ENCODE data around the gene TMCO6. TPM values are rescaled to one million over a fixed set of nuclear protein-coding genes. Genes with fewer than 3 reads are reported as not detected.

The TMCO6 gene
- polyA plus RNA-seq, 3 donors, result 9.8 to 45.5 (median 12.6) TPM

- Histone ChIP-seq H3K4me3 (replicated peaks in 1 of 3; ENCODE audit: low read depth in 2 of 3, low read length in 3 of 3) (peak within 1 kb of the TSS; percentile 60 to 96 (median 85)), H3K4me1 (ENCODE audit: control insufficient read depth in 1 of 2, insufficient read depth in 2 of 2, low read length in 2 of 2) (peaks cover 16 to 26% of the 10 kb centered on the region in 2 donors), H3K36me3 (replicated peaks in 1 of 2; ENCODE audit: control insufficient read depth in 1 of 2, insufficient read depth in 2 of 2, low read length in 2 of 2) (peaks cover 37 to 57% of the 10 kb centered on the region in 2 donors), H3K27me3 (ENCODE audit: control insufficient read depth in 2 of 2, insufficient read depth in 2 of 2, low read length in 2 of 2) (no peaks in the 10 kb centered on the region), H3K79me2 (ENCODE audit: insufficient read depth, low read length) (peaks cover 52% of the 10 kb centered on the region), H3K4me2 (replicated peaks; ENCODE audit: extremely low read depth, low read length, poor library complexity, severe bottlenecking) (peak within 1 kb of the TSS; percentile 98), H4K20me1 (ENCODE audit: insufficient read depth, low read length) (peaks cover 7% of the 10 kb centered on the region), H3K9me3 (replicated peaks in 1 of 2; ENCODE audit: control insufficient read depth in 1 of 2, insufficient read depth in 1 of 2, low read length in 2 of 2) (no peaks in the 10 kb centered on the region), H3K27ac (ENCODE audit: low read depth in 1 of 2, low read length in 2 of 2) (peak within 1 kb of the TSS; percentile 69 to 91), H3K9ac (ENCODE audit: insufficient read depth, low read length, poor library complexity, severe bottlenecking) (peak within 1 kb of the TSS; percentile 86), H2AFZ (ENCODE audit: insufficient read depth, low read depth, low read length, poor library complexity, severe bottlenecking) (peak within 1 kb of the TSS; percentile 90)
- peak within 1 kb of the TSS; percentile 90 to 99 (median 95) for H3K27ac Mint-ChIP-seq
- H3K9me3 Mint-ChIP-seq, result no peaks in the 10 kb centered on the region
- intact Hi-C loops (cut with micrococcal nuclease), result no loop called here
- DNase-seq, result peak; percentile 85 to 93 (median 89)
- TF ChIP-seq CTCF (IDR thresholded peaks at IDR 0.05), result no peak
- H3K4me1 Mint-ChIP-seq, result peaks cover 23% of the 10 kb centered on the region
- under 1% methylated on average over 60 of the region's 61 CpGs for WGBS (ENCODE audit: insufficient coverage)
- peak within 1 kb of the TSS; percentile 98 to 100 for H3K4me3 Mint-ChIP-seq
- peaks cover 39 to 43% of the 10 kb centered on the region in 2 donors for H3K36me3 Mint-ChIP-seq
- H3K27me3 Mint-ChIP-seq (ENCODE audit: low read depth in 3 of 3), result peaks cover 0 to 2% (median 0%) of the 10 kb centered on the region in 3 donors
These were observed 52.0 kb downstream of the TMCO6 start, which contains the start of the genes HARS1 and HARS2 for GRCh38 chr5:140690941-140691924. TSS of gene HARS1 (minus strand) at chr5:140691370. CDS start at chr5:140691304, 66 bp downstream. TSS of gene HARS2 (plus strand) at chr5:140691455. CDS start at chr5:140691649, 194 bp downstream.

- H3K9me3 ChIP-seq (replicated peaks in 1 of 2; ENCODE audit: control insufficient read depth in 1 of 2, insufficient read depth in 1 of 2, low read length in 2 of 2), result no peaks in the 10 kb centered on the region
- WGBS (ENCODE audit: insufficient coverage), result 100% methylated on average over 2 of the region's 5 CpGs
- Mint-ChIP-seq H3K27me3 (ENCODE audit: low read depth in 3 of 3) (peaks cover 0 to 2% (median 0%) of the 10 kb centered on the region in 3 donors), H3K27ac (peak overlapping the region in 1 of 7 donors; percentile 28), H3K36me3 (peaks cover 55 to 56% of the 10 kb centered on the region in 2 donors), H3K4me3 (no peak overlapping the region), H3K4me1 (peaks cover 21% of the 10 kb centered on the region), H3K9me3 (no peaks in the 10 kb centered on the region)
- H3K4me2 ChIP-seq (replicated peaks; ENCODE audit: extremely low read depth, low read length, poor library complexity, severe bottlenecking), result no peak overlapping the region
- DNase-seq, result no peak
- H3K4me1 ChIP-seq (ENCODE audit: control insufficient read depth in 1 of 2, insufficient read depth in 2 of 2, low read length in 2 of 2), result peaks cover 16 to 26% of the 10 kb centered on the region in 2 donors
- H3K27me3 ChIP-seq (ENCODE audit: control insufficient read depth in 2 of 2, insufficient read depth in 2 of 2, low read length in 2 of 2), result no peaks in the 10 kb centered on the region
- peaks cover 57 to 63% of the 10 kb centered on the region in 2 donors for H3K36me3 ChIP-seq (replicated peaks in 1 of 2; ENCODE audit: control insufficient read depth in 1 of 2, insufficient read depth in 2 of 2, low read length in 2 of 2)
- H3K27ac ChIP-seq (ENCODE audit: low read depth in 1 of 2, low read length in 2 of 2), result no peak overlapping the region
- peaks cover 7% of the 10 kb centered on the region for H4K20me1 ChIP-seq (ENCODE audit: insufficient read depth, low read length)
- no peak overlapping the region for H3K9ac ChIP-seq (ENCODE audit: insufficient read depth, low read length, poor library complexity, severe bottlenecking)
- no peak overlapping the region for H3K4me3 ChIP-seq (replicated peaks in 1 of 3; ENCODE audit: low read depth in 2 of 3, low read length in 3 of 3)
- no peak for TF ChIP-seq CTCF (IDR thresholded peaks at IDR 0.05)
- intact Hi-C loops (cut with micrococcal nuclease), result no loop called here
- H3K79me2 ChIP-seq (ENCODE audit: insufficient read depth, low read length), result peaks cover 52% of the 10 kb centered on the region
- H2AFZ ChIP-seq (ENCODE audit: insufficient read depth, low read depth, low read length, poor library complexity, severe bottlenecking), result no peak overlapping the region
These were observed 55.0 kb downstream of the TMCO6 start for GRCh38 chr5:140694276-140694675.

Other genes starting within 250 kb of the TMCO6 start
- 100 to 1,000 TPM in 1 of 3 donors, 10 to 100 TPM in 2; 29.0 to 110 (median 43.6) TPM for gene ANKHD1, start 237.6 kb upstream of the TMCO6 start, polyA plus RNA-seq
- 10 to 100 TPM; 22.8 to 46.0 (median 41.9) TPM for gene EIF4EBP3, start 91.8 kb upstream of the TMCO6 start, polyA plus RNA-seq
- gene SRA1, start 82.0 kb upstream of the TMCO6 start, polyA plus RNA-seq, result 10 to 100 TPM; 72.4 to 97.2 (median 80.8) TPM
- 100 to 1,000 TPM in 1 of 3 donors, 1 to 10 TPM in 2; 4.9 to 211 (median 7.4) TPM for gene APBB3, start 74.9 kb upstream of the TMCO6 start, polyA plus RNA-seq
- gene SLC35A4, start 74.6 kb upstream of the TMCO6 start, polyA plus RNA-seq, result 10 to 100 TPM; 44.0 to 67.1 (median 58.8) TPM
- gene CD14, start 6.3 kb upstream of the TMCO6 start, polyA plus RNA-seq, result 1,000 to 10,000 TPM; 1,687 to 3,095 (median 2,434) TPM
- gene NDUFA2, start 8.2 kb downstream of the TMCO6 start, polyA plus RNA-seq, result 100 to 1,000 TPM in 2 of 3 donors, 10 to 100 TPM in 1; 90.1 to 246 (median 207) TPM
- gene IK, start 8.4 kb downstream of the TMCO6 start, polyA plus RNA-seq, result 10 to 100 TPM; 58.3 to 86.6 (median 80.9) TPM
- gene WDR55, start 25.5 kb downstream of the TMCO6 start, polyA plus RNA-seq, result 10 to 100 TPM; 11.2 to 36.8 (median 13.3) TPM
- 1 to 10 TPM in 1 of 3 donors, not detected in 2; 2.3 TPM for gene DND1, start 34.1 kb downstream of the TMCO6 start, polyA plus RNA-seq
- gene HARS1, start 51.9 kb downstream of the TMCO6 start, polyA plus RNA-seq, result 10 to 100 TPM; 28.4 to 34.3 (median 31.9) TPM
- 10 to 100 TPM in 1 of 3 donors, 1 to 10 TPM in 2; 6.4 to 26.1 (median 8.3) TPM for gene HARS2, start 52.0 kb downstream of the TMCO6 start, polyA plus RNA-seq
- 10 to 100 TPM; 22.5 to 59.5 (median 52.5) TPM for gene ZMAT2, start 61.0 kb downstream of the TMCO6 start, polyA plus RNA-seq
- not detected for gene PCDHA1, start 146.7 kb downstream of the TMCO6 start, polyA plus RNA-seq
- gene PCDHA2, start 155.4 kb downstream of the TMCO6 start, polyA plus RNA-seq, result not detected
- gene PCDHA3, start 161.6 kb downstream of the TMCO6 start, polyA plus RNA-seq, result not detected
- not detected for gene PCDHA4, start 167.6 kb downstream of the TMCO6 start, polyA plus RNA-seq
- gene PCDHA5, start 182.2 kb downstream of the TMCO6 start, polyA plus RNA-seq, result not detected
- not detected for gene PCDHA6, start 188.5 kb downstream of the TMCO6 start, polyA plus RNA-seq
- gene PCDHA7, start 194.8 kb downstream of the TMCO6 start, polyA plus RNA-seq, result not detected
- not detected for gene PCDHA8, start 201.7 kb downstream of the TMCO6 start, polyA plus RNA-seq
- not detected for gene PCDHA9, start 208.9 kb downstream of the TMCO6 start, polyA plus RNA-seq
- not detected for gene PCDHA10, start 216.4 kb downstream of the TMCO6 start, polyA plus RNA-seq
- not detected for gene PCDHA11, start 229.5 kb downstream of the TMCO6 start, polyA plus RNA-seq
- not detected for gene PCDHA12, start 235.9 kb downstream of the TMCO6 start, polyA plus RNA-seq
- gene PCDHA13, start 242.7 kb downstream of the TMCO6 start, polyA plus RNA-seq, result not detected

All from CD14-positive monocyte (primary cell).